ENCODE results near the gene COL4A2. TPM values are rescaled to one million over a fixed set of nuclear protein-coding genes. Genes with fewer than 3 reads are reported as not detected.

COL4A2 gene
- total RNA-seq, 4 donors from 2014 or later: 43.0 to 72.7 (median 53.5) TPM

GRCh38 chr13:110542169-110542796, 235.2 kb downstream of the COL4A2 start:
- Histone ChIP-seq H3K9me3 (no peaks in the 10 kb centered on the region), H3K36me3 (no peaks in the 10 kb centered on the region), H3K4me1 (peaks cover 23% of the 10 kb centered on the region), H3K4me3 (no peak overlapping the region), H3K27me3 (no peaks in the 10 kb centered on the region), H3K27ac (no peak overlapping the region)
- TF ChIP-seq POLR2AphosphoS5 (IDR thresholded peaks at IDR 0.05) (no peak), EP300 (IDR thresholded peaks at IDR 0.05) (no peak), CTCF (IDR thresholded peaks at IDR 0.05) (no peak), POLR2A (IDR thresholded peaks at IDR 0.05) (no peak)
- DNase-seq (ENCODE audit: low spot score in 2 of 2): no peak
- 72% methylated on average over 6 of the region's 6 CpGs for WGBS

- H3K36me3 ChIP-seq: no peaks in the 10 kb centered on the region
- H3K27ac ChIP-seq: no peak overlapping the region
- TF ChIP-seq POLR2A (IDR thresholded peaks at IDR 0.05): no peak
- TF ChIP-seq CTCF (IDR thresholded peaks at IDR 0.05): no peak
- TF ChIP-seq POLR2AphosphoS5 (IDR thresholded peaks at IDR 0.05): no peak
- TF ChIP-seq EP300 (IDR thresholded peaks at IDR 0.05): no peak
- WGBS: 90% methylated on average over 4 of the region's 4 CpGs
- H3K4me3 ChIP-seq: no peak overlapping the region
- no peak for DNase-seq (ENCODE audit: low spot score in 2 of 2)
- peaks cover 5% of the 10 kb centered on the region for H3K4me1 ChIP-seq
- no peaks in the 10 kb centered on the region for H3K9me3 ChIP-seq
- no peaks in the 10 kb centered on the region for H3K27me3 ChIP-seq
Observed at GRCh38 chr13:110546378-110546777, 239.3 kb downstream of the COL4A2 start.

GRCh38 chr13:110546926-110547325, 239.8 kb downstream of the COL4A2 start:
- no peaks in the 10 kb centered on the region for H3K27me3 ChIP-seq
- 86% methylated on average over 14 of the region's 14 CpGs for WGBS

DNA sequence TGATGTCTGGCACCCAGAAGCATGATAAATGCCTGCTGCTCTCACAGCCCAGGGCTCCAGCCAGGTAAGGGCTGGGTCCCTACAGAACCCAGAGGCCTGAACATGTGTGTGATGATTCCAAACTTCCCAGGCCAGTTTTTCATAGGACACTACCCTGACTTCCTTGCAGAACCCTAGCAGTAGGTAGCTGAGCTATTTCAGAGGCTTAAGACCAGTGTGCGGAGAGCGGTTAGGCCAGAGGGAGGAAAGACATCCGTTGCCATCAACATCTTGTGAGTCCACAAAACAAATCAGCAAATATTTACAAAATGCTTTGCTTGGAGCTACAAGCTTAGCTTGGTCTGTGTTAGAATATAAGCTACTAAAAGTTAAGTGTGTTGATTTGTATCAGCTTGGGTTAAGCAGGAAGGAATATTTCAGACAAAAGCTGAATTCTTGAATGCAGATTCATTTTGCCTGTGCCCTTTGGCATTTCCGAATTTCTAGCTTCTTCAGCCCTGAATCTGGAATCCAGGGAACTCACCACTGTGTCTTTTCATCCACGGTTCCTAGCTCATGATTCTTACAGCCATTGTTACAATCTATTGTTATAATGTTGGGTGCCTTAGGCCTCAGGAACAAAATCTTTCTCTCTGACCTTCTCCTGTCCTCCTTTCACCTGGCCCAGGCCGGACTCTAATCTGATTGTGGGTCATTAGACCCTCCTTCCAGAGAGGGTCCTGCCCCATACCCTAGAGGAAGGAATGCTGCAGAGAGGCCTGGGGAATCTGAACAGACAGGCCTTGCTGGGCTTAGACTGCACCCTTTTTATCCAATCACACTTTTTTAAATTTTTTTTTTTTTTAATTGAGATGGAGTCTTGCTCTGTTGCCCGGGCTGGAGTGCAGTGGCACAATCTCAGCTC, 242.1 kb downstream of the COL4A2 start:
- Histone ChIP-seq H3K27ac (no peak overlapping the region), H3K36me3 (no peaks in the 10 kb centered on the region), H3K4me3 (no peak overlapping the region), H3K27me3 (no peaks in the 10 kb centered on the region), H3K4me1 (no peaks in the 10 kb centered on the region), H3K9me3 (no peaks in the 10 kb centered on the region)
- WGBS: 83% methylated on average over 7 of the region's 7 CpGs
- TF ChIP-seq POLR2AphosphoS5 (IDR thresholded peaks at IDR 0.05) (no peak), EP300 (IDR thresholded peaks at IDR 0.05) (no peak), CTCF (IDR thresholded peaks at IDR 0.05) (no peak), POLR2A (IDR thresholded peaks at IDR 0.05) (no peak)
- no peak for DNase-seq (ENCODE audit: low spot score in 2 of 2)

More at GRCh38 chr13:110546926-110547325, 239.8 kb downstream of the COL4A2 start:
- Histone ChIP-seq H3K4me3 (no peak overlapping the region), H3K9me3 (no peaks in the 10 kb centered on the region), H3K4me1 (no peaks in the 10 kb centered on the region), H3K27ac (no peak overlapping the region), H3K36me3 (no peaks in the 10 kb centered on the region)
- DNase-seq (ENCODE audit: low spot score in 2 of 2): peak in 1 of 2 donors; percentile 80
- TF ChIP-seq CTCF (IDR thresholded peaks at IDR 0.05): no peak
- TF ChIP-seq POLR2AphosphoS5 (IDR thresholded peaks at IDR 0.05): no peak
- TF ChIP-seq POLR2A (IDR thresholded peaks at IDR 0.05): no peak
- no peak for TF ChIP-seq EP300 (IDR thresholded peaks at IDR 0.05)

DNA sequence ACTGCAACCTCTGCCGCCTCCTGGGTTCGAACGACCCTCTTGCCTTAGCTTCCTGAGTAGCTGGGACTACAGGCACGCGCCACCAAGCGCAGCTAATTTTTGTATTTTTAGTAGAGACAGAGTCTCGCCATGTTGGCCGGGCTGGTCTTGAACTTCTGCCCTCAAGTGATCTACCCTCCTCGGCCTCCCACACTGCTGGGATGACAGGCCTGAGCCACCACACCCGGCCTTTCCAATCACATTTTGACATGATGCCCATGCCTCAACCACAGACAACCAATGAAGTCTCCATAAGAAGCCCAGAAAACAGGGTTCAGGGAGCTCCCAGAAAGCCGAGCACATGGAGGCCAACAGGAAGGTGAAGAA, 242.7 kb downstream of the COL4A2 start:
- WGBS: 97% methylated on average over 11 of the region's 11 CpGs
- Histone ChIP-seq H3K9me3 (no peaks in the 10 kb centered on the region), H3K4me1 (no peaks in the 10 kb centered on the region), H3K27me3 (no peaks in the 10 kb centered on the region), H3K36me3 (no peaks in the 10 kb centered on the region), H3K4me3 (no peak overlapping the region), H3K27ac (no peak overlapping the region)
- DNase-seq (ENCODE audit: low spot score in 2 of 2): no peak
- no peak for TF ChIP-seq POLR2A (IDR thresholded peaks at IDR 0.05)
- no peak for TF ChIP-seq EP300 (IDR thresholded peaks at IDR 0.05)
- TF ChIP-seq POLR2AphosphoS5 (IDR thresholded peaks at IDR 0.05): no peak
- TF ChIP-seq CTCF (IDR thresholded peaks at IDR 0.05): no peak

All from suprapubic skin (tissue), 4 donors.